GM03348 (cell line): ENCODE measurements around the gene MRPS7.
A peak's percentile ranks its signal among the peaks of the same experiment; 100 is the strongest.
"Not testable (repeated sequence)": the region's sequence is repeated elsewhere in the genome, so short reads cannot be mapped to it uniquely, and the experiment has no call there.

ENCODE experiments used
- DNase-seq: peaks from one replicate; pipeline ENCODE4 v3.0.0; 2012; ENCODE audit warnings: low spot score

The MRPS7 gene

GRCh38 chr17:75271955-75272847 lies 10.5 kb downstream of the MRPS7 start:
- peak; percentile 76 for DNase-seq

GRCh38 chr17:75272848-75273184 lies 11.1 kb downstream of the MRPS7 start:
- DNase-seq: no peak

GRCh38 chr17:75273977-75274708 lies 12.5 kb downstream of the MRPS7 start:
- peak; percentile 57 for DNase-seq

GRCh38 chr17:75277664-75278071 lies 16.0 kb downstream of the MRPS7 start:
- peak; percentile 83 for DNase-seq

GRCh38 chr17:75280189-75280588 lies 18.5 kb downstream of the MRPS7 start:
- not testable (repeated sequence) for DNase-seq

GRCh38 chr17:75285123-75285522 lies 23.4 kb downstream of the MRPS7 start:
- DNase-seq: no peak

GRCh38 chr17:75287221-75287620 lies 25.5 kb downstream of the MRPS7 start:
- DNase-seq: no peak

- no peak for DNase-seq
Observed at GRCh38 chr17:75288359-75288758, 26.7 kb downstream of the MRPS7 start.

- DNase-seq: peak; percentile 42
Observed at GRCh38 chr17:75288770-75289114, 27.1 kb downstream of the MRPS7 start.

- DNase-seq: peak; percentile 99
Observed at GRCh38 chr17:75289115-75289831, 27.6 kb downstream of the MRPS7 start, which contains the start of gene SLC25A19. Gene SLC25A19, minus strand, starts transcription at chr17:75289433. Its CDS starts 2,669 bp downstream, at chr17:75286764.

GRCh38 chr17:75289832-75290337 lies 28.2 kb downstream of the MRPS7 start:
- peak; percentile 59 for DNase-seq

GRCh38 chr17:75292810-75293448 lies 31.2 kb downstream of the MRPS7 start:
- DNase-seq: not testable (repeated sequence)

GRCh38 chr17:75295201-75296158 lies 33.8 kb downstream of the MRPS7 start:
- no peak for DNase-seq

GRCh38 chr17:75300280-75300679 lies 38.6 kb downstream of the MRPS7 start:
- no peak for DNase-seq

GRCh38 chr17:75301049-75301448 lies 39.4 kb downstream of the MRPS7 start:
- no peak for DNase-seq

- no peak for DNase-seq
Observed at GRCh38 chr17:75301502-75302206, 40.0 kb downstream of the MRPS7 start.

- no peak for DNase-seq
Observed at GRCh38 chr17:75307957-75308731, 46.5 kb downstream of the MRPS7 start.

GRCh38 chr17:75308732-75309629 lies 47.3 kb downstream of the MRPS7 start:
- DNase-seq: no peak
